ENCODE data around the gene OR4C12.
"Not testable (repeated sequence)": the region's sequence is repeated elsewhere in the genome, so short reads cannot be mapped to it uniquely, and the experiment has no call there.

OR4C12 gene

GRCh38 chr11:49982435-49982834, at the start of gene OR4C12:
Gene OR4C12 (minus strand): TSS chr11:49982535. CDS start chr11:49982501, 34 bp downstream.
- not testable (repeated sequence) for DNase-seq

- no peak for DNase-seq
Observed at GRCh38 chr11:50030193-50030592, 47.9 kb upstream of the OR4C12 start.

- DNase-seq: no peak
Observed at GRCh38 chr11:49995565-49995964, 13.2 kb upstream of the OR4C12 start.

- not testable (repeated sequence) for DNase-seq
Observed at GRCh38 chr11:49973439-49973838, 8.9 kb downstream of the OR4C12 start.

- no peak for DNase-seq
Observed at GRCh38 chr11:49952091-49952490, 30.2 kb downstream of the OR4C12 start, which contains the start of gene OR4C13. Gene OR4C13 (plus strand): TSS chr11:49952391. CDS start chr11:49952423, 32 bp downstream.

GRCh38 chr11:49948701-49949100, 33.6 kb downstream of the OR4C12 start:
- DNase-seq: not testable (repeated sequence)
